DND-41 (cell line): ENCODE data around the gene RBPJ.

ENCODE experiments used
- EZH2 ChIP-seq: IDR thresholded peaks from 3 replicates; pipeline ENCODE4 v1.6.1; 2012; ENCODE audit warnings: borderline replicate concordance, low read depth, mild to moderate bottlenecking, moderate library complexity, low read length, inconsistent platforms; ENCODE audit not compliant: severe bottlenecking
- TF ChIP-seq, protein P1 (sequence below): IDR thresholded peaks from 2 replicates; pipeline ENCODE4 v1.5.1; 2012; ENCODE audit warnings: borderline replicate concordance, low read length, moderate library complexity, mild to moderate bottlenecking; ENCODE audit not compliant: poor library complexity, severe bottlenecking; ENCODE audit errors: extremely low read depth

DNA sequence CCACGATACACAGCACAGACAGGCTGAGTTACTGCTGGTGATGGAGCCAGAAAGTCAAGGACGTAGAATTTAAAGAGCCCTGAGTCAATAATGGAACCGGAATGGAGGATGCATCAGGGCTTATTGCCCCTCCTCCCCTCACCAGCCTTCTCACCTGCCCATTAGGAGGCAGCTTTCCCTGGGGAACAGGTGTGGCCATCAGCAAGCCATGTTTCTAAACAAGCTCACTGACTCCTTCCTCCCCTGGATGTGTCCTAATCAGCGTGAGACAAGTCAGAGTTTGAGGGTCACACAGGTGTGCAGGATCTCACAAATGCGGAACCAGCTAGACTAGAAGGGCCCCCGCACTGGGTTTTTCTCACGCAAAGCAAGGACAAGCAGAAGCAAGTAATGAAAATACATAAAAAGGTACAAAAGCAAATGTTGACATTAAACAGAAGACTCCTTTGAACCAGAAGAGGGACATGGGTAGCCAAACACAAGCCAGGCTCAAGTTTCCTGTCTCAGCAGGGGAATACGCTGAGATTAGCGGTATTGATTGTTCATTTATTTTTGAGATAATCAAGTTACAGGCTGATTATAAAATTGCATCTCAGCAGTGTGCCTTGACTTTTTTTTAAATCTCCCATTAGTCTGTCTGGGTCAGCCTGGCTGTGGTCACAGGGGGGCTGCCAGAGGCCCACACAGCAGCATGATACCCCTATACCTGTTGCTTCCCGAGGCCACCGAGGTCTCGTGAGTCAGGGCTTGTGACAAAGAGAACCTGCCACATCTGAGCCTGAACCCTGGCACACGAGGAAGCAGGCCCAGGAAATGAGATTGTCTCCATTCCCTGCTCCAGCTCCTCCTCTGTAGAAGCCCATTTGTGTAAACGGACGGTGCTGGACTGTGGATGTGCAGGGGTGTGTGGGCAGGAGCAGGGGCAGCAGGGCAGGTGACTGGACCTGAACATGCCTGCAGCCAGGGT is 132.0 kb downstream of the RBPJ start:
- TF ChIP-seq, protein P1, sequence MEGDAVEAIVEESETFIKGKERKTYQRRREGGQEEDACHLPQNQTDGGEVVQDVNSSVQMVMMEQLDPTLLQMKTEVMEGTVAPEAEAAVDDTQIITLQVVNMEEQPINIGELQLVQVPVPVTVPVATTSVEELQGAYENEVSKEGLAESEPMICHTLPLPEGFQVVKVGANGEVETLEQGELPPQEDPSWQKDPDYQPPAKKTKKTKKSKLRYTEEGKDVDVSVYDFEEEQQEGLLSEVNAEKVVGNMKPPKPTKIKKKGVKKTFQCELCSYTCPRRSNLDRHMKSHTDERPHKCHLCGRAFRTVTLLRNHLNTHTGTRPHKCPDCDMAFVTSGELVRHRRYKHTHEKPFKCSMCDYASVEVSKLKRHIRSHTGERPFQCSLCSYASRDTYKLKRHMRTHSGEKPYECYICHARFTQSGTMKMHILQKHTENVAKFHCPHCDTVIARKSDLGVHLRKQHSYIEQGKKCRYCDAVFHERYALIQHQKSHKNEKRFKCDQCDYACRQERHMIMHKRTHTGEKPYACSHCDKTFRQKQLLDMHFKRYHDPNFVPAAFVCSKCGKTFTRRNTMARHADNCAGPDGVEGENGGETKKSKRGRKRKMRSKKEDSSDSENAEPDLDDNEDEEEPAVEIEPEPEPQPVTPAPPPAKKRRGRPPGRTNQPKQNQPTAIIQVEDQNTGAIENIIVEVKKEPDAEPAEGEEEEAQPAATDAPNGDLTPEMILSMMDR: no peak
- TF ChIP-seq EZH2: no peak
